ENCODE data around the gene UPF3A. TPM values are rescaled to one million over a fixed set of nuclear protein-coding genes. Genes with fewer than 3 reads are reported as not detected.
A peak's percentile ranks its signal among the peaks of the same experiment; 100 is the strongest.

The UPF3A gene
- total and polyA plus RNA-seq, 10 of the 15 experiments (the other 5 are each of a cell fraction or from before 2014, with no cell fraction given): 18.6 to 61.5 (median 43.3) TPM

GRCh38 chr13:114339857-114340534 lies 58.6 kb downstream of the UPF3A start (continued):
- TF ChIP-seq E4F1 (IDR thresholded peaks at IDR 0.05; ENCODE audit: borderline replicate concordance, partially characterized antibody) (no peak), RAD21 (IDR thresholded peaks at IDR 0.05; ENCODE audit: insufficient read depth, low read depth, low read length) (peak; percentile 79), RUNX3 (IDR thresholded peaks at IDR 0.05; ENCODE audit: low read length) (peak; percentile 79), DPF2 (IDR thresholded peaks at IDR 0.05) (peak; percentile 49; the same call in 1 of the 2 replicates), MTA2 (IDR thresholded peaks at IDR 0.05; ENCODE audit: low read depth) (peak; percentile 53), STAT3 (IDR thresholded peaks at IDR 0.05; ENCODE audit: low read depth, low read length) (no peak), NBN (IDR thresholded peaks at IDR 0.05) (peak; percentile 72; the same call in 1 of the 2 replicates), IKZF1 (conservative IDR thresholded peaks at IDR 0.05) (peak; percentile 40; the same call in 1 of the 2 replicates), IRF3 (IDR thresholded peaks at IDR 0.05) (no peak)

Data from GM12878 (cell line).